ENCODE data around the gene C4orf50.

C4orf50 gene

DNA sequence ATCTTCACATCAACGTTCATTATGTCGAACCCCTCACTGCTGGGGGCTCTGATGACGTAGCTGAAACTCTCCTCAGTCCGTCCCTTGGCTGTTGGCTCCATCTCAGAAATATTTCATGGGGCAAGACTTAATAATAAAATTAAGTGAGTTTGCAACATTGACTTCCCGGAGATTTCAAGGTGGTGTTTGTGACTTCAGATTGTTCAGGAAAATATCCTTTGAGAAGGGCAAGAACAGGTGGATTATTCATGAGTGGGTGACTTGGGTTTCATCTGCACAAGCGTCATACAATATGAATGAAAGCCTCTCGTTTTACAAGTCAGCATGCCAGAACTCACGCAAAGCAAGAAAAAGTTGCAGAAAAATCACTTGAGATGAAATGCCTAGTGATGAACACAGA lies at the start of gene C4orf50:
TSS of gene C4orf50 (minus strand) at position 101 of the 400 bp plus-strand sequence.
- intact Hi-C loops (cut with DNase I; ENCODE audit: low total_unique reads) = no loop called here
- H3K27me3 ChIP-seq = peaks cover 0 to 39% of the 10 kb centered on the region in 2 donors

DNA sequence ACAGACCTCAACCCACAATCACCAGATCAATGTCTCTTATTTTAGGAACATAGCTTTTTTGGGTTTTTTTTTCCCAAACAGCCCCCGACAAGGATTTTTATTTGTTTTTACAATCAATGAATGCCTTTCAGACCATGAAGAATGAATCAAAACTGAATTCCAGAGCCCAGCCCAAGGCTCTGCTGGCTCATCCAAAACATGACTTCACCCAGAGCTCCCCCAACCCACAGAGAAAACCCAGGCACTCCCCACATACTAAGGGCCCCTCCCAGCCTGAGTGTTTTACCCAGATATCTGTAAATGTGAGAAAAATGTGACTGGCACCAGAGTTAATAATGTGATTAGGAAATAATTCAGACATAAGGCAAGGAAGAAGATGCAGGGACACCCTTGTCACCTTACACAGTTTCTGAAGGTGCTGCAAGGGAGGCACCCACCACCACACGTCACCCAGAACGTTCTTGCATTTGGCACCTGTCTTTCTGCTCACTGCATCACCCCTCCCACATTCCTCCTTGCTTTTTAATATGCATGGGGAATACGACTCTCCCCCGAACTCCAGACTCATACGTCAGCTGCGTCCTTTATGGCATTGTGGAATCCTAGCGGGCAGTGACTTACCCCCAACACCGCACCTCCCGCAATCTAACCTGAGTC lies 47.8 kb upstream of the C4orf50 start:
- no peak for DNase-seq
- no peaks in the 10 kb centered on the region for H3K36me3 ChIP-seq

More for the DNA sequence above, at the start of gene C4orf50:
- no peak for DNase-seq
- Histone ChIP-seq H3K4me3 (no peak within 1 kb of the TSS), H3K9me3 (no peaks in the 10 kb centered on the region), H3K27ac (no peak within 1 kb of the TSS), H3K4me1 (no peaks in the 10 kb centered on the region), H3K36me3 (no peaks in the 10 kb centered on the region)
- TF ChIP-seq, protein P1, sequence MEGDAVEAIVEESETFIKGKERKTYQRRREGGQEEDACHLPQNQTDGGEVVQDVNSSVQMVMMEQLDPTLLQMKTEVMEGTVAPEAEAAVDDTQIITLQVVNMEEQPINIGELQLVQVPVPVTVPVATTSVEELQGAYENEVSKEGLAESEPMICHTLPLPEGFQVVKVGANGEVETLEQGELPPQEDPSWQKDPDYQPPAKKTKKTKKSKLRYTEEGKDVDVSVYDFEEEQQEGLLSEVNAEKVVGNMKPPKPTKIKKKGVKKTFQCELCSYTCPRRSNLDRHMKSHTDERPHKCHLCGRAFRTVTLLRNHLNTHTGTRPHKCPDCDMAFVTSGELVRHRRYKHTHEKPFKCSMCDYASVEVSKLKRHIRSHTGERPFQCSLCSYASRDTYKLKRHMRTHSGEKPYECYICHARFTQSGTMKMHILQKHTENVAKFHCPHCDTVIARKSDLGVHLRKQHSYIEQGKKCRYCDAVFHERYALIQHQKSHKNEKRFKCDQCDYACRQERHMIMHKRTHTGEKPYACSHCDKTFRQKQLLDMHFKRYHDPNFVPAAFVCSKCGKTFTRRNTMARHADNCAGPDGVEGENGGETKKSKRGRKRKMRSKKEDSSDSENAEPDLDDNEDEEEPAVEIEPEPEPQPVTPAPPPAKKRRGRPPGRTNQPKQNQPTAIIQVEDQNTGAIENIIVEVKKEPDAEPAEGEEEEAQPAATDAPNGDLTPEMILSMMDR (IDR thresholded peaks at IDR 0.05) = no peak

DNA sequence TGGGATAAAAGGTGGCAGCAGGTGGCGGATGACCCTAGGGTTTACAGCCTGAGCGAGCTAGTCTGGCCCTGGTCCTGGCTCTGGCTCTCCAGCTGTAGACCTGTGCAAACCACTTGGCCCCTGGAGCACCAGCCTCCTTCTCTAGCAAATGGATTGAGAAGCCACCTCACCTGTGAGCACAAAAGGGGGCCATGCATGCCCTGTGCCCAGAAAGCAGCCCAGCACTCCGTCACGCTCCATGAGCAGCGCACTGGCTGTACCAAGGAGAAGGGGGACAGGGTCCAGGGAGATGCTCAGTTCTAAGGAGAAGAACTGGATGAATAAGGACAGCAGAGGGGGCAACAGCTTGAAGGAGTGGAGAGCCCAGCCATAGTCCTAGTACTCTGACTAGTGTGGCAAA lies 46.9 kb upstream of the C4orf50 start:
- Histone ChIP-seq H3K27ac (no peak overlapping the region), H3K27me3 (peaks cover 0 to 14% of the 10 kb centered on the region in 2 donors), H3K4me1 (no peaks in the 10 kb centered on the region), H3K9me3 (peaks cover 0 to 8% (median 1%) of the 10 kb centered on the region in 3 donors), H3K36me3 (no peaks in the 10 kb centered on the region), H3K4me3 (no peak overlapping the region)
- DNase-seq = no peak
- TF ChIP-seq, protein P1 (IDR thresholded peaks at IDR 0.05) = no peak
- intact Hi-C loops (cut with DNase I; ENCODE audit: low total_unique reads) = no loop called here

More for the DNA sequence above, 47.8 kb upstream of the C4orf50 start:
- Histone ChIP-seq H3K4me3 (no peak overlapping the region), H3K27ac (no peak overlapping the region), H3K27me3 (peaks cover 0 to 17% of the 10 kb centered on the region in 2 donors), H3K4me1 (no peaks in the 10 kb centered on the region), H3K9me3 (peaks cover 0 to 3% (median 0%) of the 10 kb centered on the region in 3 donors)
- TF ChIP-seq, protein P1 (IDR thresholded peaks at IDR 0.05) = no peak
- intact Hi-C loops (cut with DNase I; ENCODE audit: low total_unique reads) = no loop called here

DNA sequence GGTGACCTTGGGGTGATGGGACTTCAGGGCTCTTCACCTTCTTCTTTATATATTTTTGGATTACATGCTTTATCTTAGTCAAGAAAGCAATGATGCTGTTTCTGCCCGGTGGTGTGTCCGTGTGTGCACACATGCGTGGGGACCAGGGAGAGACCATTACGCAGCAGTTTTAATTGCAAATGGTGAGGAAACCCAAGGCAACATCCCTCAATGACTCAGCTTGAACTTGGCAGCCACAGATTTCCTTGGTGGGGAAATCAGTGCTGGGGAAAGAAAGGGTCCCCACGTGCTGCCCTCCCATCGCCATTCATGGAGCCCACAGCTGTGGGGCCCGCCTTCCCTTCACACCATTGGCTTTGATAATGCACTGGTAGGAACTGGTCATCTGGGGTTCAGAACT lies 46.2 kb upstream of the C4orf50 start:
- no peak overlapping the region for H3K4me3 ChIP-seq
- TF ChIP-seq, protein P1 (IDR thresholded peaks at IDR 0.05) = no peak
- intact Hi-C loops (cut with DNase I; ENCODE audit: low total_unique reads) = no loop called here
- H3K4me1 ChIP-seq = no peaks in the 10 kb centered on the region
- peaks cover 0 to 16% (median 9%) of the 10 kb centered on the region in 3 donors for H3K9me3 ChIP-seq
- H3K36me3 ChIP-seq = no peaks in the 10 kb centered on the region
- DNase-seq = no peak
- no peak overlapping the region for H3K27ac ChIP-seq
- peaks cover 0 to 10% of the 10 kb centered on the region in 2 donors for H3K27me3 ChIP-seq

DNA sequence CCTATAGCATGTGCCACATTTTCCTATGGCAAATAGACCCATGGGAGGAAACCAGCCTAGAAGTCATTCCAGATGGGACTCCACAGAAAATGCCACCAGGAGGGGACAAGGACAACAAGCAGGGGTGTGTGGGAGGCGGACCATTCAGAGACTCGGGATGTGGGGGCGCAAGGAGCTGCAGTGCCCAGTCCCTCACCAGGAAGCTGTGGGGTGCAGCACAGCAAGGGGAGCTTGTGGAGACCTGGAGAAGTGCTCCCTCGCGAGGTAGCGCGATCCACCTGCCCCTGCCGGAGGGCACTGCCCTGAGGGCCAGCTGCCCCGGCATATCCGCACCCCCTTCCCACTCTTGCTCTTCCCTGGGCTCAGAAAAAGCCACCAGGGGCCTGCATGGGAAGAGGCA lies 45.5 kb upstream of the C4orf50 start:
- no peak overlapping the region for H3K4me3 ChIP-seq
- DNase-seq = no peak
- TF ChIP-seq, protein P1 (IDR thresholded peaks at IDR 0.05) = no peak
- H3K27me3 ChIP-seq = peaks cover 0 to 10% of the 10 kb centered on the region in 2 donors
- no peak overlapping the region for H3K27ac ChIP-seq
- H3K9me3 ChIP-seq = peaks cover 4 to 23% (median 16%) of the 10 kb centered on the region in 3 donors
- H3K36me3 ChIP-seq = no peaks in the 10 kb centered on the region
- intact Hi-C loops (cut with DNase I; ENCODE audit: low total_unique reads) = no loop called here
- no peaks in the 10 kb centered on the region for H3K4me1 ChIP-seq
